ENCODE results near the gene SLC6A2.

Gene SLC6A2

GRCh38 chr16:55725055-55725777, 69.4 kb downstream of the SLC6A2 start:
- Histone ChIP-seq H3K79me2 (no peaks in the 10 kb centered on the region), H3K4me1 (no peaks in the 10 kb centered on the region), H3K4me2 (ENCODE audit: low read length) (no peak overlapping the region), H3K9me3 (ENCODE audit: control insufficient read depth, low read length) (no peaks in the 10 kb centered on the region), H3K9ac (no peak overlapping the region), H3K27me3 (ENCODE audit: control insufficient read depth, insufficient read depth, low read length) (no peaks in the 10 kb centered on the region), H3K4me3 (ENCODE audit: low read depth, low read length) (no peak overlapping the region), H3K36me3 (ENCODE audit: control insufficient read depth, insufficient read depth, low read length) (no peaks in the 10 kb centered on the region), H2AFZ (no peak overlapping the region), H3K27ac (no peak overlapping the region)
- TF ChIP-seq CTCF (IDR thresholded peaks at IDR 0.05): no peak

- Histone ChIP-seq H3K9me3 (ENCODE audit: control insufficient read depth, low read length) (no peaks in the 10 kb centered on the region), H3K4me3 (ENCODE audit: low read depth, low read length) (no peak overlapping the region), H3K9ac (no peak overlapping the region), H3K36me3 (ENCODE audit: control insufficient read depth, insufficient read depth, low read length) (no peaks in the 10 kb centered on the region), H3K27ac (no peak overlapping the region), H3K79me2 (no peaks in the 10 kb centered on the region), H3K4me2 (ENCODE audit: low read length) (no peak overlapping the region), H3K27me3 (ENCODE audit: control insufficient read depth, insufficient read depth, low read length) (no peaks in the 10 kb centered on the region), H2AFZ (no peak overlapping the region), H3K4me1 (no peaks in the 10 kb centered on the region)
- TF ChIP-seq CTCF (IDR thresholded peaks at IDR 0.05): no peak
Observed at GRCh38 chr16:55728797-55729196, 73.0 kb downstream of the SLC6A2 start.

- H3K36me3 ChIP-seq (ENCODE audit: control insufficient read depth, insufficient read depth, low read length): no peaks in the 10 kb centered on the region
- H3K27me3 ChIP-seq (ENCODE audit: control insufficient read depth, insufficient read depth, low read length): no peaks in the 10 kb centered on the region
- H2AFZ ChIP-seq: no peak overlapping the region
- no peak overlapping the region for H3K4me2 ChIP-seq (ENCODE audit: low read length)
- TF ChIP-seq CTCF (IDR thresholded peaks at IDR 0.05): no peak
- H3K79me2 ChIP-seq: no peaks in the 10 kb centered on the region
- H3K9ac ChIP-seq: no peak overlapping the region
- H3K9me3 ChIP-seq (ENCODE audit: control insufficient read depth, low read length): no peaks in the 10 kb centered on the region
- H3K4me3 ChIP-seq (ENCODE audit: low read depth, low read length): no peak overlapping the region
- H3K4me1 ChIP-seq: no peaks in the 10 kb centered on the region
- H3K27ac ChIP-seq: no peak overlapping the region
Observed at GRCh38 chr16:55730115-55730514, 74.3 kb downstream of the SLC6A2 start.

GRCh38 chr16:55732496-55732895, 76.7 kb downstream of the SLC6A2 start:
- TF ChIP-seq CTCF (IDR thresholded peaks at IDR 0.05): no peak
- no peak overlapping the region for H2AFZ ChIP-seq
- H3K9me3 ChIP-seq (ENCODE audit: control insufficient read depth, low read length): no peaks in the 10 kb centered on the region
- H3K27me3 ChIP-seq (ENCODE audit: control insufficient read depth, insufficient read depth, low read length): no peaks in the 10 kb centered on the region
- H3K4me2 ChIP-seq (ENCODE audit: low read length): no peak overlapping the region
- no peak overlapping the region for H3K9ac ChIP-seq
- no peaks in the 10 kb centered on the region for H3K36me3 ChIP-seq (ENCODE audit: control insufficient read depth, insufficient read depth, low read length)
- no peak overlapping the region for H3K27ac ChIP-seq
- no peak overlapping the region for H3K4me3 ChIP-seq (ENCODE audit: low read depth, low read length)
- no peaks in the 10 kb centered on the region for H3K79me2 ChIP-seq
- H3K4me1 ChIP-seq: no peaks in the 10 kb centered on the region

GRCh38 chr16:55734665-55735064, 78.9 kb downstream of the SLC6A2 start:
- Histone ChIP-seq H3K79me2 (no peaks in the 10 kb centered on the region), H3K4me3 (ENCODE audit: low read depth, low read length) (no peak overlapping the region), H3K4me1 (no peaks in the 10 kb centered on the region), H3K9me3 (ENCODE audit: control insufficient read depth, low read length) (no peaks in the 10 kb centered on the region), H2AFZ (no peak overlapping the region), H3K27ac (no peak overlapping the region), H3K9ac (no peak overlapping the region), H3K4me2 (ENCODE audit: low read length) (no peak overlapping the region), H3K36me3 (ENCODE audit: control insufficient read depth, insufficient read depth, low read length) (no peaks in the 10 kb centered on the region), H3K27me3 (ENCODE audit: control insufficient read depth, insufficient read depth, low read length) (no peaks in the 10 kb centered on the region)
- TF ChIP-seq CTCF (IDR thresholded peaks at IDR 0.05): no peak
